LHCN-M2 (cell line): ENCODE data around the gene MAG. TPM values are rescaled to one million over a fixed set of nuclear protein-coding genes. Genes with fewer than 3 reads are reported as not detected.

Experiments used
- DNase-seq: peaks from one replicate; pipeline ENCODE4 v3.0.0-alpha.2; 2012; ENCODE audit warnings: low read depth
- total RNA-seq: library from RNA; depleted of rRNA; stranded (reverse); fragments of >200 nt; gene quantifications from 2 replicates; pipeline ENCODE4 v1.2.3, GENCODE V29; 2014

The MAG gene
- total RNA-seq, 1 experiment from 2014 or later = not detected

DNA sequence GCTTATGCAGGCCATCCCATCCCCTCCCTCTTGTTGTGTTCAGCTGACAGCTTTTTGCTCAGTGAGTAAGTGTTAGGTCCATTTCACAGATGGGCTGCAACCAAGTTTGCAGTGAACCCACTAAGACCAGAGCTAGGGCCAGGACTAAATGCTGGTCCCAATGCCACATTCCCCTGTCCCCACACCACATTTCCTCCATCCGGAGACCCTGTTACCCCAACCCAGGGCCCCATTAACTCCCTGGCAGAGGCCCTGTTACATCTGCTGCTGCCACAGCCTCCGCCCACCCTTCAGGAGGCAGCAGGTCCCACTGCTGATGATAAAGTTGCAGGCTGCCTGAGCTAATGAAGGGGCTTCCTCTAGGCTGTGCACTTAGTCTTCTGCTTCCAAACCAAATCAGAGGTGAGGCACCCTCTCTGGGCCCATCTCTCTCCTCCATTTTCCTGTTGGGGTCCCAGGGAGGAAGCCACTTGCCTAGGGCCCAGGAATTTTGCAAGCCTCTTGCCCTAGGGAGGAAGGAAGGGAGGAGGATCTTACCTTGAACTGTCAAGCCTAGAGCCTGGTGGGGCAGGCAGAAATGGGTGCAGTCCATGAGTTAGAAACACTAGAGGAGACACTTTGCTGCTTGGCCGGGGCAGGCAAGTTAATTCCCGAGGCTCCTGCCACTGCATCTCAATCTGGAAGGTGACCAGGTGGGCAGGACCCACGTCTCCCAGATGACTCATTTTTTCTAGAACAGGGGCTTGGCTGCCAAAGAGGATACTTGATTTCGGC is 26.6 kb upstream of the MAG start:
- DNase-seq = no peak

DNA sequence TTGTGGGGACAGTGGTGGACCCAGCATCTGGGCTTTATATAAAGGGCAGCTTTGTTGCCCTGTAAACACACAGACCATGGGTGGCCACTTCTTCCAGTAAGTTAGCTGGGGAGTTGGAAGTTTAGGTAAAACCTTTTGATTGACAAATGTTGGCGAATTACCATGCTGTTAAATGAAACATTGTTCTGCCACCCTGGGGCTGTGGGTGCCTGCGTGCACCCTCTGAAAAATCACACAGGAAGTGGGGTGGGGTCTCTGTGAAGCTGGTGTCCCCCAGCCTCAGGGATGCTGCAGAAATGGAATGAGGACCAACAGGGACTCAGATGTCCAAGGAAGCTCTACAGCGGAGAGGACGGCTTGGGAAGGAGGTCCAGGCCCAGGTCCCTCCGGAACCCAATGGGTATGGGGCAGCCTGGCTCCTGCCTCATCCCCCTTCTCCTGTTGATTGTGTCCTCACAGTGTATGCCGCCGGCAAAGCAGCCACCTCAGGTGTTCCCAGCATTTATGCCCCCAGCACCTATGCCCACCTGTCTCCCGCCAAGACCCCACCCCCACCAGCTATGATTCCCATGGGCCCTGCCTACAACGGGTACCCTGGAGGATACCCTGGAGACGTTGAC is 26.0 kb upstream of the MAG start:
- DNase-seq = no peak

DNA sequence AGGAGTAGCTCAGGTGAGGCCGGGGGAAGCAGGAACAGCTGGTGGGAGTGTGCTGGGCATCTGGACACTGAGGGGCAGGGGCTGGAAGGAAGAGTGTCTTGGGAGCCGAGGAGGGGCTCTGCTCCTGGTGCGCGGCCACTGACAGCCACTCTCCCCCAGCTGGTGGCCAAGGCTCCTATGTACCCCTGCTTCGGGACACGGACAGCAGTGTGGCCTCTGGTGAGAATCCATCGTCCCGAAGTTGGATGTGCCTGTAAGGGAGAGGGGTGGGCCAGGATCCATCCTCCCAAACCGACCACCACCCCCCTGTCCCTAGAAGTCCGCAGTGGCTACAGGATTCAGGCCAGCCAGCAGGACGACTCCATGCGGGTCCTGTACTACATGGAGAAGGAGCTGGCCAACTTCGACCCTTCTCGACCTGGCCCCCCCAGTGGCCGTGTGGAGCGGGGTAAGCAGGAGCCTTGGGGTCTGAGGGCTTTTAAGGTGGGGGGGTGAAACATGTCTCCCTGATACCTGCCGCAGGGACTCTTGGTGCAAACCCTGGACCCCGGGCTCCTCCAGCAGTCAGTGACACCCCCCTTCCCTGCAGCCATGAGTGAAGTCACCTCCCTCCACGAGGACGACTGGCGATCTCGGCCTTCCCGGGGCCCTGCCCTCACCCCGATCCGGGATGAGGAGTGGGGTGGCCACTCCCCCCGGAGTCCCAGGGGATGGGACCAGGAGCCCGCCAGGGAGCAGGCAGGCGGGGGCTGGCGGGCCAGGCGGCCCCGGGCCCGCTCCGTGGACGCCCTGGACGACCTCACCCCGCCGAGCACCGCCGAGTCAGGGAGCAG is 25.2 kb upstream of the MAG start:
- DNase-seq = no peak

DNA sequence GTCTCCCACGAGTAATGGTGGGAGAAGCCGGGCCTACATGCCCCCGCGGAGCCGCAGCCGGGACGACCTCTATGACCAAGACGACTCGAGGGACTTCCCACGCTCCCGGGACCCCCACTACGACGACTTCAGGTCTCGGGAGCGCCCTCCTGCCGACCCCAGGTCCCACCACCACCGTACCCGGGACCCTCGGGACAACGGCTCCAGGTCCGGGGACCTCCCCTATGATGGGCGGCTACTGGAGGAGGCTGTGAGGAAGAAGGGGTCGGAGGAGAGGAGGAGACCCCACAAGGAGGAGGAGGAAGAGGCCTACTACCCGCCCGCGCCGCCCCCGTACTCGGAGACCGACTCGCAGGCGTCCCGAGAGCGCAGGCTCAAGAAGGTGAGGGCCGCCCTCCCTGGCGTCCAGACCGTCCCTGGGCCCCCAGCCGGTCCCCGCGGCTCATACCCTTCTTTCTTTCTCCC is 24.6 kb upstream of the MAG start:
- DNase-seq = peak; percentile 18

DNA sequence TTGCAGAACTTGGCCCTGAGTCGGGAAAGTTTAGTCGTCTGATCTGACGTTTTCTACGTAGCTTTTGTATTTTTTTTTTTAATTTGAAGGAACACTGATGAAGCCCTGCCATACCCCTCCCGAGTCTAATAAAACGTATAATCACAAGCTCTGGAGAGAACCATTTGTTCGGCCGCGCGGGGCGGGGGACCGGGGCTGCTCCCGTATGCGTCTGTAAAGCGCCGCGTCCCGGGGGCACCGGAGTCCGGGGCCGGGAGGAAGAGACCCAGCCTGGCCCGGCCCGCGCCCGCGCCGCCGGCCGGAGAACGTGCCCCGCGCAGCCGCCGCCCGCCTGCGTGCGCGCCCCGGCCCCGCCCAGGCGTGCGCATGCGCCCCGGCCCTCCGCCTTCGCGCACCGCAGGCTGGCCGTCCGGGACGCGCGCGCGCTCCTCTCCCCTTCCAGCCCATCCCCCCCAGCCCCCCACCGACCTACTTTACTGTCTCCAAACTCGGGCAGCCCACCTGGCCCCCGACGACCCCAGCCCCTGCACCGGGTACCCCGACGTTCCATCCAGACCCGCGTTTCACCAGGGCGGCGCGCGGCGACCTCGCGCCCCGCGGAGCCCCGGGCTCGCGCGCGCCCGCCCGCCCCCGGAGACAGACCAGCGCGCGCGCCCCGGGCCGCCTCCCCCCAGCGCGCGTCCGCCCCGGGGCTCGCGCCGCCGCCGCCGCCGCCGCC is 24.0 kb upstream of the MAG start:
- DNase-seq = peak; percentile 56

DNA sequence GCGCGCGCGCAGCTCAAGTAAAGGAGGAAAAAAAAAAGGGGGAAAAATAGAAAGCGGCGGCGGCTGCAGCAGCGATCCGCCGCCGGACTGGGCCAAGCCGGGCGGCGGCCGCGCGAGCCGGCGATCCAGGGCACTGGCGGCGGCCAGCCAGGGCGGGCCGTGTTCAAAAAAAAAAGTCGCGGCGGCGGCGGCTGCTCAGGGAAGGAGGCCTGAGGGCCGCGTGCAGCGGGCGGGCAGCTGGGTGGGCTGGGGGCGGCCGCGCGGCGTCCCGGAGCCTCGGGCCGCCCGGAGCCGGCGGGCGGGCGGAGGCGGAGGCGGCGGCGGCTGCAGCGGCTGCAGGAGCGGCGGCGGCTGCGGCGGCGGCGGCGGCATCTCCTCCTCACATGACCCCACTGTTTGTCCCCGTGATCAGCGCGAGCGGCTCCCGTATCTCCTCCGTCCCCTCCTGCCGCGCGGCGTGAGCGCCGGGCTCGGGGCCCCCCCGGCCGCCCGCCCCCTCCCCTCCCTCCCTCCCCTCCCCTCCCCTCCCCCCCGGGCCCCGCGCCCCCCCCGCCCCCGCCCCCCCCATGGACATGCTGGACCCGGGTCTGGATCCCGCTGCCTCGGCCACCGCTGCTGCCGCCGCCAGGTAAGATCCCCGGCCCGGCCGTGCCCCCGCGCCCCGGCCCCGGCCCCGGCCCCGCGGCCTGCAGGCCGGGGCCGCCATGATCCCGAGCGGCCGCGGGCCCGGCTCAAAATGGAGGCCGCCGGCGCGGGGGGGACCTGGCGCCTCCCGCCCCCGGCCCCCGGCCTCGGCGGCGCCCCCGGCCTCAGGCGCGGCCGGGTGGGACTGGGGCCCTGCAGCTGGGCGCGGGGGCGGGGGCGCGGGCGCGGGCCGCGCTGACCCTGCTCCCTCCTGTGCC is 23.2 kb upstream of the MAG start, which contains the start of gene USF2:
USF2 (plus strand) TSS at position 427 of the 902 bp plus-strand sequence; CDS start at position 567, 140 bp downstream.
- peak; percentile 73 for DNase-seq

DNA sequence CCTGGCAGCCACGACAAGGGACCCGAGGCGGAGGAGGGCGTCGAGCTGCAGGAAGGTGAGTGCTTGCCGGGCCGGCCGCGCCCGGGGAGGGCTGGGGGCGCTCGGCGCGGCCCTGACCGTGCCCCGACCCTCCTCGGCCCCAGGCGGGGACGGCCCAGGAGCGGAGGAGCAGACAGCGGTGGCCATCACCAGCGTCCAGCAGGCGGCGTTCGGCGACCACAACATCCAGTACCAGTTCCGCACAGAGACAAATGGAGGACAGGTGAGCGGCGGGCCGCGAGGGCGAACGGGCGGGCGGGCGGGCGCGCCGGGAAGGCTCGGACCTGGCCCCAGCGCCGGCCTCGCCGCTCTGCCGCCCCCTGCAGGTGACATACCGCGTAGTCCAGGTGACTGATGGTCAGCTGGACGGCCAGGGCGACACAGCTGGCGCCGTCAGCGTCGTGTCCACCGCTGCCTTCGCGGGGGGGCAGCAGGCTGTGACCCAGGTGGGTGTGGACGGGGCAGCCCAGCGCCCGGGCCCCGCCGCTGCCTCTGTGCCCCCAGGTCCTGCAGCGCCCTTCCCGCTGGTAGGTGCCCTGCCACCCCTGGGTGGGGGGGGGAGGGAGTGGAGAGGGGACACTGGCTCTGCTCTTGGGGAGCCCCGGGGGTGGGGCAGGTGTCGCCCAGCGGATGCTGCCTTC is 22.4 kb upstream of the MAG start:
- DNase-seq = peak; percentile 78

DNA sequence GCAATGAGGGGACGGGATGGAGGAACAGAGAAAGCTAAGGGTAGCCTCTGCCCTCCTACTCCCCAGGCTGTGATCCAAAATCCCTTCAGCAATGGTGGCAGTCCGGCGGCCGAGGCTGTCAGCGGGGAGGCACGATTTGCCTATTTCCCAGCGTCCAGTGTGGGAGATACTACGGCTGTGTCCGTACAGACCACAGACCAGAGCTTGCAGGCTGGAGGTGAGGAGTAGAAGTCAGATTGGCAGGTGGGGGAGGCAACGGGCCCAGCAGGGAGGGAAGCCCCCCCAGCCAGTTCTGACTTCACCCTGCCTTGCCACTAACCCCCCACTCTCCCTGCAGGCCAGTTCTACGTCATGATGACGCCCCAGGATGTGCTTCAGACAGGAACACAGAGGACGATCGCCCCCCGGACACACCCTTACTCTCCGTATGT is 21.6 kb upstream of the MAG start:
- DNase-seq = no peak

DNA sequence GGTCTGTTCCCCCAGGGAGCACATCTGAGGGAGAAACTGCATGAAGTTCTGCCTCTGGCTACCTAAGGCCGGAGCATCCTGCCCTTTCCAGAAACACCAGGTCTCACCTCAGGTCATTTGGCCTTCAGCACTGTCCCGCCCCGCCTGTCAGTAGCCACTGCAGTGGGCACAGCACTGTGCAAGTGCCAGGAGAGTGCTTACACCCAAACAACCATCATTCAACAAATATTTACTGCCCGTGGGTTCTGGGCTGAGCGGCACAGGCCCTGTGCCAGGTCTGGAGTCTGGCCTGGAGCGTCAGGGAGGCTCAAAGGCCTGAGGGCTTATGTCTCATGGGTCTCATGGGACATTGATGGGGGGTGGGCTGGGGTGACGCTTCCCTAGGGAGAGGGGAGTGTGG is 20.4 kb upstream of the MAG start:
- no peak for DNase-seq

DNA sequence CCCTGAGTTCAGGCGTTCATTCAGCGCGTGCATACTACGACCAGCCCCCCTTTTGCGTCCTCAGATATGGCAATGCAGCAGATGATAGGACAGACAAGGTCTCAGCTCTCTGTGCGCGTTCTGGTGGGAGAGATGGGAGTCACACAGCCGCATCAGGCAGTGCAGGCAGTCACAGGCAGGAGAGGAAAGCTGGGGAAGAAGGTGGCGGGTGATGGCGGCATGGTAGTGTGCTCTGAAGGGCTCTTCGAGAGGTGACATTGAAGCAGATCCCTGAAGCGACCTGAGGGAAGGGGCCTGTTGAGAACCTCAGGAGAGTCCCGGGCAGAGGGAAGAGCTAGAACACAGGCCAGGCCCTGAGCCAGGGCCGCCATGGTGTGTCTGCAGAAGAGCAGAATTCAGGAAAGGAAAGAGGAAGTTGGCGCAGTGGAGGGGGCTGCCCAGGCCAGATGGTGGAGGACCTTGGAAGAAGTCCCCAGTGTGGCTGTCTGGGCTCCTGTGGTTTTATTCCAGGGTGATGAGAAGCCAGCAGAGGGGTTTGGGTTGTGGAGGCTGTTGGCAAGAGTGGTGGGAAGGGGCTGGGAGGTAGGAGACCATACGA is 19.7 kb upstream of the MAG start:
- DNase-seq = no peak

DNA sequence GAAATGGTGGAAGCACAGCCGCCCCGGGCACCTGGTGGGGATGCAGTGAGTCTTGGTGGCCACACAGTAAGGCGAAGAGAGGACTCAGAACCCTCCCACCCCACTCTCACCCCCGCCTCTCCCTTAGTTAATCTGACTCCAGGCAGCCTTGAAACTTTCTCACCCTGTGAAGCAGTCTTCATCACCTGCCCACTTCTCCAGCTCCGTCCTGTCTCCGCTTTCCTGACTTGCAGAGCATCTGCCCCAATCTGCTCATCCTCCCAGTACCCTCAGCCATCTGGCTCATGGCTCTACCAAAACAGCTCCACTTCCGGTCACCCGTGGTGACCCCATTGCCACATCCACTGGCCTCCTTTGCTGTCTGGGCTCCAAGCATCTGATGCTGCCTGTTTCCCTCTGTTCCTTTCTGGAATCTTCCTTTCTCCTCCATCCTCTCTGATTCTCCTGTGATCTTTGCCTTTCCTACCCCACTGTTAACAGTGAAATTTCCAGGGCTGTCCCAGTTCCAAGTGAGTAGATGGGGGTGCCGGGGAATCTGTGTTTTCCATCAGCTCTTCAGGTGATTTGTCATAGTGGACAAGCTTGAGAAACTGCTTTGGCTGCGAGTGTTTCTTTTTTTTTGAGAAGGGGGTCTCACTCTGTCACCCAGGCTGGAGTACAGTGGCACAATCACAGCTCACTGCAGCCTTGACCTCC is 18.9 kb upstream of the MAG start:
- DNase-seq = no peak

DNA sequence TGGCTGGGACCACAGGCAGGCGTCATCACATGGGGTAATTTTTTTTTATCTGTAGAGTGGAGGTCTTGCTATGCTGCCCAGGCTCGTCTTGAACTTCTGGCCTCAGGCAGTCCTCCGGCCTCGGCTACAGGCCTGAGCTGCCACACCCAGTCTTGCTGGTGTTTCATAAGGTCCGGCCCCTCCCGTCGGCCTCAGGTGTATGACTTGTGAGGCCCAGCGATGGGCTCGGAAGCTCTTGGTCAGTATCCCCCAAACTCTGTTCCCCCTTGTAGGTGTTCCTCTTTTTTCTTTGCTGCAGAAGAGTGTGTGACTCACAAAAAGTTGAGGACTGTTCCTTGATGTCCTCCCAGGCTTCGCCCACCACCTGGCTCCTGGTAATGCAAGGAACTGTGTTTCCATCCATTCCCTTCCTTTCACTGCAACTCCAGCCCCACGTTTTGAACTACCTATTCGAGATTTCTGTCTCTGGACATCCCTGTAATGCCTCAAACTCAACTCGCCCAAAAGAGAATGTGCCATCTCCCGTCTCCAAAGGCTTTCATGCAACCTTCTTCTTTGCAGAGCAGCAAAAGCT is 18.2 kb upstream of the MAG start:
- no peak for DNase-seq

DNA sequence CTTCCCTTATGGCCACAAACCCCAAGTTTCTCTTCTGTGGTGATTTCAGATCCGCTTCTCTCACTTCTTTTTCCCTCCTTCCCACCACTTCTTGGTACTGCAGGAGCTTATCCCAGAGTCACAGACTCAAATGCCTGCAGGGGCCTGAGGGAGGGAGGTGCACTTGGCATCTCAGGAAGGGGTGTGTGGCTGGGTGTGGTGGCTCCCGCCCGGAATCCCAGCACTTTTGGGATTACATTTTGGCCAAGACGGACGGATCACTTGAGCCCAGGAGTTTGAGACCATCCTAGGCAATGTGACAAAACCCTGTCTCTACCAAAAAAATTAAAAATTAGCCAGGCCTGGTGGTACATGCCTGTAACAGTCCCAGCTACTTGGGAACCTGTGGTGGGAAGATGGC is 17.6 kb upstream of the MAG start:
- no peak for DNase-seq

DNA sequence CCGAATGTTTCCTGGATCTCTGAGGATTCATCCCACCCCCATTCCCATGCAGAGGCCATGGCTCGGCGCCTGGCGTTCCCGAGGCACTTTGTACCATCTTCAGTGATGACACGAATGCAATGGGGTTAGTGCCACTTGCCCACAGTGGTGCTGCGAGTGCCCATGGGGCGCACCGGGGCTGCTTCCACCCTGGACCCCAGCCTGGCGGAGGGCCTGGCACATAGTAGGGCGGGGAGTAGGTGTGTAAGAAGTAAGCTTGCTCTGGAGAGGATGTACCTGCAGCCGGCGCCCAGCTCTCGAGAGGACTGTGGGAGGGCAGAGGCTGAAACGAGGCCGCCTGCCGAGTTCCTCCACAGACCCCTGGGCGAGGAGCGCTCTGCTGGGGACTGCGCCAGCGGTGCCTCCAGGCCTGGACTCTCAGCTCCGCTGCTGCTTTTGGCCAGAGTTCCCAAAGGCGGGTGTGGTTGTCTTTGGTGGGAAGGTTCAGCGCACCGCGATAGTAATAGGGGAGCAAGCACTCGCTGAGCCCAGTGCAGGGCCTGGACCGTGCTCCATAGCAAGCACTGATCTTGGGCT is 15.2 kb upstream of the MAG start:
- DNase-seq = no peak

DNA sequence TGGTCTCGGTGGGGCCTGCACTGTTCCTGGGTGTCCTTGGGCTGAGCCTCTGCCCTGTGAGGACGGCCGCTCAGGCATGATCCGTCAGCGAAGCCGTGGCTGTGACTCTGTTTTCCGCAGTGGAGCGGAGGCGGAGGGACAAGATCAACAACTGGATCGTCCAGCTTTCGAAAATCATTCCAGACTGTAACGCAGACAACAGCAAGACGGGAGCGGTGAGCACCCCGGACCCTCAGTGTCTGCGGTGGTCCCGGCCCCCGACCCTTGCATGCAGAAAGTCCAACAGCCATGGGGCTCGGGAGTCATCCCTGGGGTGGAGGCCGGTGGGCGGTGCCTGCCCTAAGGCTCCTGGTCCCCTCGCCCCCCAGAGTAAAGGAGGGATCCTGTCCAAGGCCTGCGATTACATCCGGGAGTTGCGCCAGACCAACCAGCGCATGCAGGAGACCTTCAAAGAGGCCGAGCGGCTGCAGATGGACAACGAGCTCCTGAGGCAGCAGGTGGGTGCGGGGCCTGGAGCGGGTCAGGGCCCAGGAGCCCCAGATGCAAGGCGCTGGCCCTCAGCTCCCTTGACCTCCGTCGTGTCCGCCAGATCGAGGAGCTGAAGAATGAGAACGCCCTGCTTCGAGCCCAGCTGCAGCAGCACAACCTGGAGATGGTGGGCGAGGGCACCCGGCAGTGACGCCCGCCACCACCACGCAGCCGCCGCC is 13.2 kb upstream of the MAG start:
- no peak for DNase-seq

DNA sequence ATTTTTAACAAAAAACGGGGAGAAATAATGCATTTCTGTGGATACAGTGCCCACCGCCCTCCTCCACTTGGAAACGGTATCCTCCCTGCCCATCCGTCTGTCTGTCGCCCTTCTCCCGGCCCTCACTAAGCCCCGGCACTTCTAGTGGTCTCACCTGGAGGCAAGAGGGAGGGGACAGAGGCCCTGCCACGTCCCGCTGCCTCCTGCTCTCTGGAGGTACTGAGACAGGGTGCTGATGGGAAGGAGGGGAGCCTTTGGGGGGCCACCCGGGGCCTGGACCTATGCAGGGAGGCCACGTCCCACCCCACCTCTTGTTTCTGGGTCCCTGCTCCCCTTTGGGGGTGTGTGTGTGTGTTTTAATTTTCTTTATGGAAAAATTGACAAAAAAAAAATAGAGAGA is 12.6 kb upstream of the MAG start:
- DNase-seq = no peak

DNA sequence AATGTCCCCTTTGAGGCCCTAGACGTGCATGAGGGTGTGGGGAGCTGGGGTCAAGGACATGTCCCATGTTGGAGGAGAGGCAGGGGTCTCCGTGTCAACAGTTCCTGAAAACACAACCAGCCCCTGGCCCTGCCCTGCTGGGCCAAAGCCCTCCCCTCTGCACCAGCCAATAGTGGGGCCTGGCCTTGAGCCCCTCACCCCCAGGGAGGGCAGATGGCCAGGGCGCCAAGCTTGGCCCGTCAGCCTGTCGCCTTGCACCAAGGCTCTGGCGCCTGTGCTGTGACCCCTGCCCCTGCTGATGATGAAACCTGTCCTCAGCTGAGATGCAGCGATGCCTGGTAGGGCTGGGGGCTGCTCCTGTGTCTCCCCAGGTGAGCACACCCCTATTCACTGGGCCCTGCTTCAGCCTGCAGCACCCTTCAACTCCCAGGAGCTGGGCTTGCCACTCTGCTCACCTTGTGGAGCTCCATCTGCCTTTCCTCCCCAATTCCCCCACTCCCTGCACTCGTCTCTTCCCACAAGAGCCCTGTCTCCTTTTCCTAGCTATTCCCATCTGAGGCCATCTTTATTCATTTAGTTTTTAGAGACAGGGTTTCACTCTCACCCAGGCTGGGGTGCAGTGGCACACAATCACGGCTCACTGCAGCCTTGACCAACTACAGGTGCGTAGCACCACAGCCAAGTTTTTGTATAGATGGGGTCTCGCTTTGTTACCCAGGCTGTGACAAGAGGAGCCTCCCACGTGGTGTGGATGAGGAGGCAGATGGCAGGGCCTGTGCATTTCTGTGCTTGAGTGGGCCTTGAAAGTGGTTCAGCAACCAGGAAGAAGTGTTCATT is 11.8 kb upstream of the MAG start:
- no peak for DNase-seq
